ENCODE data around the gene RNU6-7.

RNU6-7 gene

DNA sequence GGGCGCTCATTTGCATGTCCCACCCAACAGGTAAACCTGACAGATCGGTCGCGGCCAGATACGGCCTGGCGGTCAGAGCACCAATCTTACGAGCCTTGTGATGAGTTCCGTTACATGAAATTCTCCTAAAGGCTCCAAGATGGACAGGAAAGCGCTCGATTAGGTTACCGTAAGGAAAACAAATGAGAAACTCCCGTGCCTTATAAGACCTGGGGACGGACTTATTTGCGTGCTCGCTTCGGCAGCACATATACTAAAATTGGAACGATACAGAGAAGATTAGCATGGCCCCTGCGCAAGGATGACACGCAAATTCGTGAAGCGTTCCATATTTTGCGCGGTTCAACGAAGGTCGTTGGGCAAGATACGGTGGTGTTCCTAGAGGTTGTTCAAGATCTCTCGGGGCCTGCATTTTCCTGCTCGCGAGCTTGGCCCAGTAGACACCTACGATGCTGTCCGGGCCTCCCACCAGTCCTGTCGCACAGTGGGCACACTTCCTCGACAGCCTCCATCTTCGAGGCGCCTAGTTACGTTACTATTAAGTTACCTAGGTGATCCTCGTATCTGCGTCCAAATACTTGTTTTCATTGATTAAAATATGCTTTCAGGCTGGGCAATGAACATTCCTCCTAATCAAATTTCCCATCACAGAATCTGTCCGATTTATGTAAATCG, at the start of gene RNU6-7:
RNU6-7 (plus strand) TSS at position 230 of the 675 bp plus-strand sequence.
- DNase-seq (ENCODE audit: low read depth in 2 of 2, low spot score in 1 of 2) = peak in 1 of 2 donors; percentile 13

GRCh38 chr14:32166029-32166428, 35.8 kb upstream of the RNU6-7 start:
- DNase-seq (ENCODE audit: low read depth in 2 of 2, low spot score in 1 of 2) = no peak

DNA sequence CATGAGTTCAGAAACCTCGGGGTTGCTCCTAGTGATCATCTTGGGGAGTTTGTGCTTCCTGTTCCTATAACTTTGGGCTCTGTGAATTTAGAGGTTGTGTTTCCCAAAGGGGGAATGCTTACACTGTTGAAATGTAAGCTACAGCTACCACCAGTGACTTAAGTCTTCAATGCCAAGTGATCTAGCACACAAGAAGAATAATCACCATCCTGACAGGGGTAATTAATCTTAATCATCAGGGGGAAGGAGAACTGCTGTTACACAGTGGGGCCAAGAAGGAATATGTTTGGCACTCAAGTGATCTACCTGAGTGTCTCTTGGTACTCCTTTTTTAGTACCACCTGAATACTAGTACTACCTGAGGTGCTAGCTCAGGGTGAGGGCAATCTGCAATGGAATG, 34.9 kb upstream of the RNU6-7 start:
- no peak for DNase-seq (ENCODE audit: low read depth in 2 of 2, low spot score in 1 of 2)

GRCh38 chr14:32167907-32168306, 33.9 kb upstream of the RNU6-7 start:
- no peak for DNase-seq (ENCODE audit: low read depth in 2 of 2, low spot score in 1 of 2)

DNA sequence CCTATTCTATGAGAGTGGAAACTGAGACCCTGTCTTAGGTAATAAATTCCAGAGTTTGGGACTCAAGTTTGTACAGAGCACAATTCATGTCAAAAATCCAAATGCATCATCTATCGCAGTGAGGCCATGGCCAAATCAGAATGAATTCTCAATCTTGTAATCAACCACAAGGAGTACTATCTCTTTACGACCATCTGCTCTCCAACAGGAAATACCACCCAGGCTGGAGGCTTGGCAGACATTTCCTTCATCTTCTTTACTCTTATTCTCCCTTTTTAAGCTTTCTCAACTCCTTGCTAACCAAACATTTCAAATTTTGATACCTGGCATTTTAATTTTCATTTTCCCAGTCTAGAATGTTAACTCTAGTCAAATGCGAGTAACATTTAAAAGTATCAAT, 32.7 kb upstream of the RNU6-7 start:
- DNase-seq (ENCODE audit: low read depth in 2 of 2, low spot score in 1 of 2) = no peak

GRCh38 chr14:32171469-32171868, 30.4 kb upstream of the RNU6-7 start:
- no peak for DNase-seq (ENCODE audit: low read depth in 2 of 2, low spot score in 1 of 2)

DNA sequence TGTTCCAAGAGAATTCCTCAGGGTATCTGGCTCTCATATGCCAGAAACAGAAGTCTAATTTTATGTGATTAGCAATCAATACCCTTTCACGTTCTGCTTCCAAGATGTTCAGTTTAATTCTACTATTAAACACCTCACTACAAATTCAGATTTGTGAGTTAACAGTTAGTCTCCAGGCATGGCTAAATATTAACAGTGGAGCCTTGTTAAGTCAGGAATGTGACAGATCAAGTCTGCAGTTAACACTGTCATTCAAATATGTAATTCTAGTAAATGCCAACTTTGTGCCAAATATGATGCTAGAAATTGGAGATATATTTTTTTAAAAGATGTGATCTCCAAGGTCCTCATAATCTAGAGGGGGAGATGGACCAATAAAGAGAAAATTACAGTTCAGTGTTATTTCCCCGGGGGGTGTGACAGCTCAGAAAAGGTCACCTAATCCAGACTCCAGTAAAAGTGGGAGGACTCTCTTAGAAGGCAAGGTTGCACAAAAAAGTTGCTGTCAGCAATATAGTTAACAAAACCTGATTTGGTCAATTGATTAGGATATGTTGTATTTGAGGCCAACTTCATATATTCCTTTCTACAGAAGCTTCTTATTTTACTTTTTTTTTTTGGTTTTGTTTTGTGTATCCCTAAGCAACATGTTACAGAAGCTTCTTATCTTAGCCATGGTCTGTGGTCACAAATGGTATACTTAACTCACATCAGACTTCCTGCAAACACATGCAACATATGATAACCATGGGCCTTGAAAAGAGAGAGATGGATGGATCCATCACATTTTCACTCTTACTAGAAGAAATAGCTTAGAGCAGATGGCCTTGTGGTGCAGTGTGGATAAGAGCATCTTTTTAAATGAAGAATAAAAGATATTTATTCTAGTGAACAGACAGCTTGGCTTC, 18.4 kb upstream of the RNU6-7 start:
- DNase-seq (ENCODE audit: low read depth in 2 of 2, low spot score in 1 of 2) = no peak

GRCh38 chr14:32185097-32185496, 16.7 kb upstream of the RNU6-7 start:
- DNase-seq (ENCODE audit: low read depth in 2 of 2, low spot score in 1 of 2) = no peak

DNA sequence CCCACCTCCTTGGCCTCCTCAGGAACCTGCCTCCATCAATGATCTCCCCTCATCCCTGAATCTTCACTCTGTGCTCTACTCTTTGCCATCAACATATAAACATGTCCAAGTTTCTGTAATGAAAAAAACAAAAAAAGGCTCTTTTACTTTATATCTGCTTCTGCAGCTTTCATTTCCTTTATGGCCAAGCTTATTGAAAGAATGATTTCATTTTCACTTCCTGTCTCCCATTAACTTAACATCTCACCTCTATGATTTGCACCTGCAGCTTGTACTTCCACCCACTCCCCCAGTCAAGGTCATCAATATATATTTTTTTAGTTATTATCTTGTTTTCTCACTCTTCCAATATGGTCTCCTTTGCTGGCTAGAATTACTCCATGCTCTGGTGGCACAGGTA, 15.6 kb upstream of the RNU6-7 start:
- no peak for DNase-seq (ENCODE audit: low read depth in 2 of 2, low spot score in 1 of 2)

- no peak for DNase-seq (ENCODE audit: low read depth in 2 of 2, low spot score in 1 of 2)
These were observed 12.0 kb upstream of the RNU6-7 start for GRCh38 chr14:32189811-32190210.

- no peak for DNase-seq (ENCODE audit: low read depth in 2 of 2, low spot score in 1 of 2)
These were observed 11.2 kb upstream of the RNU6-7 start for GRCh38 chr14:32190673-32191072.

DNA sequence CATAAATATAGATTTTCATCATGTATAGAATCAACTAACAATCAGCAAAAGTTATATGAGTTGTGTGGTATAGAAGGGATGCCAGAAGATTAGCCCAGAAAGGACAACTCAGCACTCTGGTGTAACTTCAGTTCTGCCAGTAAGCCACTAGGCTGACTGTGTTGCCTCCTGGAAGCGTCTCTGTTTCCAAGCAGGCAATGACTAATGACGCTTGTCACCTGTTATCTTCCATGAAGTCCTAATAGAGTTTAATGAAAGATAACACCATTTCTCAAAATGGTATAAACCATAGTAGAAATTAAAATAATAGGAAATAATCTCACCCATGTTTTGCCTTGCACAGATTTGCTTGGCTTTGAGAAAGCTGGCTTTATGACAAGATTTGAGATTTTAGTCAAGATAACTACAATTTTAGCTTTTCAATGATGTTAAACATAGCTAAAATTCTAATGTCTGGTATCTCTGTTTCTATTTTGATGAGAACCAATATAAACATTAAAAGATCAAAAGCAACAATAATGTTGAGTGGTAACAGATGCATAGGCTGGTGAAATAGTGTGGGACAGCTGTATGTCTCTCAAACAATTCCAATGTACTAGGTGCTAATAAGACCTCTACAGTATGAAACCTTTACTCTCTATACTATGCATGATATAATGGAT, 9.0 kb upstream of the RNU6-7 start:
- no peak for DNase-seq (ENCODE audit: low read depth in 2 of 2, low spot score in 1 of 2)

GRCh38 chr14:32193532-32193931, 8.3 kb upstream of the RNU6-7 start:
- no peak for DNase-seq (ENCODE audit: low read depth in 2 of 2, low spot score in 1 of 2)

DNA sequence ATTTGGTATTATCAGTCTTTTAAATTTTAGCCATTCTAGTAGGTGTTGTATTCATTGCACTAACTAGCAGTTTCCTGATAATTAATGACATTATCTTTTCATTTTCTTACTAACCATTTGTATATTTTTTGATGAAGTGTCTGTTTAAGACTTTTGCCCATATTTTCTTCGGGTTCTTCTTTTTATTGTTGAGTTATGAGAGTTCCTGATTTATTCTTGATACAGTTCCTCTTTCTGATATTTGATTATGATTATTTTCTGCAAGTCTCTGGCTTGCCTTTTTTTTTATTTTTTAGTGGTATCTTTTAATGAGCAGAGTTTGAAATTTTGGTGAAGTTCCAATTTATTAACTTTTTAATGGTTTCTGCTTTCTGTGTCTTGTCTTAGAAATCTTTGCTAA, 6.2 kb upstream of the RNU6-7 start:
- DNase-seq (ENCODE audit: low read depth in 2 of 2, low spot score in 1 of 2) = no peak

- no peak for DNase-seq (ENCODE audit: low read depth in 2 of 2, low spot score in 1 of 2)
These were observed 3.9 kb upstream of the RNU6-7 start for GRCh38 chr14:32197919-32198318.

- no peak for DNase-seq (ENCODE audit: low read depth in 2 of 2, low spot score in 1 of 2)
These were observed 1.3 kb upstream of the RNU6-7 start for GRCh38 chr14:32200368-32201192.

- DNase-seq (ENCODE audit: low read depth in 2 of 2, low spot score in 1 of 2) = peak; percentile 25 to 53
These were observed 541 bp upstream of the RNU6-7 start for GRCh38 chr14:32201193-32201815.

GRCh38 chr14:32202491-32202997, 699 bp downstream of the RNU6-7 start:
- no peak for DNase-seq (ENCODE audit: low read depth in 2 of 2, low spot score in 1 of 2)

GRCh38 chr14:32202998-32203882, 1.4 kb downstream of the RNU6-7 start, which contains the start of gene RNU6-8:
Gene RNU6-8, minus strand, starts transcription at chr14:32203269.
- peak; percentile 68 to 69 for DNase-seq (ENCODE audit: low read depth in 2 of 2, low spot score in 1 of 2)
